Neuronal stem cell (in vitro differentiated cells): Measurements from ENCODE around the gene FAM163B.
A peak's percentile ranks its signal among the peaks of the same experiment; 100 is the strongest.

ENCODE experiments used
- DNase-seq: peaks from one replicate; pipeline ENCODE4 v3.0.0-alpha.2; 2013; ENCODE audit warnings: low spot score
- H2AFZ ChIP-seq: one replicate; pipeline ENCODE4 v1.6.1; 2013; ENCODE audit warnings: mild to moderate bottlenecking, low read length, inconsistent platforms
- H2AK5ac ChIP-seq: 2 replicates; pipeline ENCODE4 v1.6.1; 2013; ENCODE audit warnings: low read depth, mild to moderate bottlenecking, inconsistent platforms, low read length, moderate library complexity, mixed read lengths
- H2BK120ac ChIP-seq: 2 replicates; pipeline ENCODE4 v1.6.1; 2013; ENCODE audit warnings: low read depth, mild to moderate bottlenecking, inconsistent platforms, low read length, moderate library complexity, mixed read lengths
- H2BK12ac ChIP-seq: one replicate; pipeline ENCODE4 v1.6.1; 2013; ENCODE audit warnings: low read length, inconsistent platforms
- H2BK15ac ChIP-seq: 2 replicates; pipeline ENCODE4 v1.6.1; 2013; ENCODE audit warnings: mild to moderate bottlenecking, low read length, inconsistent platforms, mixed read lengths
- H2BK5ac ChIP-seq: one replicate; pipeline ENCODE4 v1.6.1; 2013; ENCODE audit warnings: inconsistent platforms, mild to moderate bottlenecking, low read length, moderate library complexity
- H3K14ac ChIP-seq: one replicate; pipeline ENCODE4 v1.6.1; 2013; ENCODE audit warnings: low read length, inconsistent platforms
- H3K18ac ChIP-seq: 2 replicates; pipeline ENCODE4 v1.6.1; 2013; ENCODE audit warnings: low read length, inconsistent platforms
- H3K23ac ChIP-seq: 2 replicates; pipeline ENCODE4 v1.6.1; 2013; ENCODE audit warnings: low read depth, mild to moderate bottlenecking, mixed read lengths, low read length, inconsistent platforms; ENCODE audit not compliant: poor library complexity
- H3K27ac ChIP-seq: replicated peaks from 3 replicates; pipeline ENCODE4 v1.5.1; 2013; ENCODE audit warnings: low read length, inconsistent platforms
- H3K27me3 ChIP-seq, 3 experiments: 2 replicates each; pipeline ENCODE4 v1.6.1; 2013; ENCODE audit warnings: low read length in 3 of 3, mild to moderate bottlenecking in 2 of 3, inconsistent platforms in 1 of 3, low read depth in 1 of 3, mixed read lengths in 1 of 3, moderate library complexity in 1 of 3; ENCODE audit not compliant: control insufficient read depth in 3 of 3, insufficient read depth in 3 of 3
- H3K36me3 ChIP-seq, 2 donors: replicated peaks in 1 of 2; 2 replicates each; pipeline ENCODE4 v1.6.1; 2013; ENCODE audit warnings: low read length in 2 of 2; ENCODE audit not compliant: control insufficient read depth in 2 of 2, insufficient read depth in 2 of 2
- H3K4ac ChIP-seq: 2 replicates; pipeline ENCODE4 v1.6.1; 2013; ENCODE audit warnings: inconsistent platforms, mild to moderate bottlenecking, low read length, moderate library complexity
- H3K4me1 ChIP-seq, 2 donors: 1 replicate in 1 of 2; 2 replicates in 1 of 2; pipeline ENCODE4 v1.6.1; 2013; ENCODE audit warnings: low read length in 2 of 2, low read depth in 1 of 2; ENCODE audit not compliant: control insufficient read depth in 2 of 2, insufficient read depth in 1 of 2
- H3K4me2 ChIP-seq: one replicate; pipeline ENCODE4 v1.6.1; 2013; ENCODE audit warnings: mild to moderate bottlenecking, low read length, inconsistent platforms; ENCODE audit not compliant: insufficient read depth, poor library complexity, severe bottlenecking
- H3K4me3 ChIP-seq, 2 donors: 2 replicates each; pipeline ENCODE4 v1.5.1; 2013; ENCODE audit warnings: low read length in 2 of 2, mild to moderate bottlenecking in 2 of 2, inconsistent platforms in 1 of 2, moderate library complexity in 1 of 2
- H3K79me1 ChIP-seq: one replicate; pipeline ENCODE4 v1.6.1; 2013; ENCODE audit warnings: low read depth, mild to moderate bottlenecking, inconsistent platforms, low read length, moderate library complexity
- H3K9ac ChIP-seq: one replicate; pipeline ENCODE4 v1.6.1; 2013; ENCODE audit warnings: mild to moderate bottlenecking, low read depth, low read length, inconsistent platforms; ENCODE audit not compliant: poor library complexity
- H3K9me3 ChIP-seq, 2 donors: replicated peaks in 1 of 2; 2 replicates each; pipeline versions ENCODE3 to v1.6.1; 2013; ENCODE audit warnings: low read length in 2 of 2, mild to moderate bottlenecking in 2 of 2, inconsistent platforms in 1 of 2, low read depth in 1 of 2, mixed read lengths in 1 of 2, moderate library complexity in 1 of 2; ENCODE audit not compliant: control insufficient read depth in 2 of 2, insufficient read depth in 1 of 2
- H4K8ac ChIP-seq: one replicate; pipeline ENCODE4 v1.6.1; 2013; ENCODE audit warnings: low read depth, mild to moderate bottlenecking, inconsistent platforms, low read length, moderate library complexity
- H4K91ac ChIP-seq: one replicate; pipeline ENCODE4 v1.6.1; 2013; ENCODE audit warnings: low read length, low read depth, mild to moderate bottlenecking, inconsistent platforms; ENCODE audit not compliant: poor library complexity
- WGBS, 2 donors: extraction: QIAGEN DNeasy Blood & Tissue Kit; methylation state at CpG; one replicate each; pipeline ENCODE4 v1.1.7; 2013; ENCODE audit warnings: missing lambda C conversion rate in 2 of 2, mixed read lengths in 1 of 2; ENCODE audit not compliant: insufficient read length in 2 of 2, insufficient replicate concordance in 1 of 2; ENCODE audit errors: extremely low coverage in 2 of 2; 5-methylcytosine and 5-hydroxymethylcytosine counted together

The FAM163B gene

DNA sequence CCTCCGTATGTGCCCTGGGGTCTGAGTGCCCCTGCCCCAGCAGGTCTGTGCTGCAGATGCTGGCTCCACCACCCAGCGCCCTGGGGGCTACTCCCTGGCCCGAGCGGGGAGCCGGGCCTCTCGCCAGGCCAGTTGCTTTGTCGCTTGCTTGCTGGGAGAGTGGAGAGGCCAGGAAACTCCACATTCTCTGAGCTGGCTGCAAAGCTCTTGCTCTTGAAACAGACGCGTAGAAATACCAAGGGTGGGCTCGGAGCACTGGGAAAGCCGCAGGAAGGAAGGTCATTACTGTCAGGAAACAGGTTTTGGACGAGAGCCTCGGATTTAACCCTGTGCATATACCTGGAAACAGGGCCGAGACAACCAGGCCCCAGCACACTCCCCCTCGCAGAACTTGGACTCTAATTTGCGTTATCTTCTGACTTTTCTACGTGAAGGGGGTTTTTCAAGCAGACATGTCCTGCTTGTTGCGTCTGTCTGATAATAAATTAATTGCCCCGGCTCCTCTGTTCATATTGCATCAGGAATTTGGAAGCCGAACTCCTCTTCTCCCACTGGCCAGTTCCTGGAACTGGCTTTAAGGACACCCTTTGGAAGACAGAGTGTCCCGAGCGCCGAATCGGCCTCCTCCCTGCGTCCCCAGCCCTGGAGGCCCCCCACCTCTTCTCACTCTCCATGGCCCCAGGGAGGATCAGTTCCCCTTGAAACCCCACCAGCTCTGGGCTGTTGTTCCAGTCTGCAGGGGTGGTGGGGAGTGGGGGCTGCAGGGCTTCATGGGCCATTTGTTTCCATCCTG is 63.5 kb downstream of the FAM163B start:
- no peak overlapping the region for H3K23ac ChIP-seq
- peaks cover 4% of the 10 kb centered on the region for H3K79me1 ChIP-seq
- H2AK5ac ChIP-seq, result peak overlapping the region; percentile 20
- no peak overlapping the region for H4K91ac ChIP-seq
- no peak overlapping the region for H3K27ac ChIP-seq
- no peaks in the 10 kb centered on the region for H3K36me3 ChIP-seq
- H2BK5ac ChIP-seq, result no peak overlapping the region
- no peaks in the 10 kb centered on the region for H3K9me3 ChIP-seq
- no peak overlapping the region for H2AFZ ChIP-seq
- H3K4ac ChIP-seq, result no peak overlapping the region
- H3K4me3 ChIP-seq, result no peak overlapping the region
- H2BK120ac ChIP-seq, result no peak overlapping the region
- no peak overlapping the region for H2BK15ac ChIP-seq
- H3K9ac ChIP-seq, result no peak overlapping the region
- H3K18ac ChIP-seq, result no peak overlapping the region
- no peak overlapping the region for H3K4me2 ChIP-seq
- no peak overlapping the region for H4K8ac ChIP-seq
- H2BK12ac ChIP-seq, result no peak overlapping the region
- H3K27me3 ChIP-seq, result peaks cover 0 to 41% (median 0%) of the 10 kb centered on the region in 3 experiments
- H3K4me1 ChIP-seq, result peaks cover 0 to 3% of the 10 kb centered on the region in 2 donors
- no peak for DNase-seq
- no CpG with 5 or more reads among the region's 25 CpGs for WGBS, 2 donors
- peak overlapping the region; percentile 44 for H3K14ac ChIP-seq

DNA sequence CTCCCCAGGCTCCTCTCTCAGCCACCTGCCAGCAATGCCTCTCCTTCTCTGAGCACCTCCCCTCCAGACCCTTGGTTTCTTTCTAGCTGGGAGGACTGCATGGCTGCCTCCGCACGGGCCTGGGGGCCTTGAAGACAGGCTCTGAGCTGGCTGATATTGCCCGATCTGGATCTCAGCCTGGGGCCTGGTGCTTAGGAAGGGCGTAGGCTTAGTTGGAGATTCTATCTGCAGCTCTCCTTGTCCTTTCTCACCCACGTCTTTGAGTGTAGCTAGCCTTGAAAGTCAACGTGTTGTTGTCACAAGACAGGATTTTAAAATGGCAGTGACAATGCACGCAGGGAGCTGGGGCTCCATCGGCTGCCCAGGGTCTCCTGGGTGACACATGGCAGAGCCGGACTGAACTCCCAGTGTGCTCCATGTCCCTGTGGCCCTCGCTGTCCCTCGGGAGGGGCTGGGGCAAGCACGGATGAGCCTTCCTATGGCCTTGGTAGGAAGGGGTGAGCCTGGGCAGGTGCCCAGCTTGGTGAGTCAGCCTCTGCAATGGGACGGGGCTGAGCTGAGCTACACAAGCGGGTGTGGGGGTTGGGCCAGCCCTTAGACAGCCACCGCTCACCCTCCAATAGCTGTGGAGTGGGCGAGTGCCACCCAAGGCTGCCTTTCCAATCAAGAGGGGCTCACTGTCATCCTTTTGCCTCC is 65.3 kb downstream of the FAM163B start:
- peaks cover 4% of the 10 kb centered on the region for H3K79me1 ChIP-seq
- H4K91ac ChIP-seq, result peak overlapping the region; percentile 24
- H2AFZ ChIP-seq, result no peak overlapping the region
- H3K23ac ChIP-seq, result no peak overlapping the region
- H3K9me3 ChIP-seq, result no peaks in the 10 kb centered on the region
- H2BK12ac ChIP-seq, result no peak overlapping the region
- H3K27me3 ChIP-seq, result peaks cover 0 to 44% (median 11%) of the 10 kb centered on the region in 3 experiments
- H3K4me2 ChIP-seq, result no peak overlapping the region
- peak overlapping the region; percentile 74 for H2BK120ac ChIP-seq
- H4K8ac ChIP-seq, result no peak overlapping the region
- no peak overlapping the region for H3K9ac ChIP-seq
- H3K14ac ChIP-seq, result peak overlapping the region; percentile 31
- H3K18ac ChIP-seq, result no peak overlapping the region
- H2BK15ac ChIP-seq, result peak overlapping the region; percentile 71
- no peak overlapping the region for H3K27ac ChIP-seq
- peaks cover 0 to 16% of the 10 kb centered on the region in 2 donors for H3K4me1 ChIP-seq
- no peaks in the 10 kb centered on the region for H3K36me3 ChIP-seq
- H2BK5ac ChIP-seq, result no peak overlapping the region
- no peak overlapping the region for H3K4me3 ChIP-seq
- no CpG with 5 or more reads among the region's 16 CpGs for WGBS, 2 donors
- no peak overlapping the region for H3K4ac ChIP-seq
- H2AK5ac ChIP-seq, result peak overlapping the region; percentile 74
- DNase-seq, result no peak

GRCh38 chr9:133542002-133542401 is 67.2 kb downstream of the FAM163B start:
- H3K23ac ChIP-seq, result no peak overlapping the region
- no peak overlapping the region for H3K27ac ChIP-seq
- H3K14ac ChIP-seq, result no peak overlapping the region
- DNase-seq, result no peak
- H2BK5ac ChIP-seq, result no peak overlapping the region
- H4K91ac ChIP-seq, result no peak overlapping the region
- H3K4me3 ChIP-seq, result no peak overlapping the region
- no peaks in the 10 kb centered on the region for H3K36me3 ChIP-seq
- H3K9me3 ChIP-seq, result no peaks in the 10 kb centered on the region
- H3K4me2 ChIP-seq, result no peak overlapping the region
- no peak overlapping the region for H3K4ac ChIP-seq
- H3K79me1 ChIP-seq, result peaks cover 2% of the 10 kb centered on the region
- H3K18ac ChIP-seq, result no peak overlapping the region
- no peak overlapping the region for H2AFZ ChIP-seq
- no peak overlapping the region for H2BK15ac ChIP-seq
- no peak overlapping the region for H4K8ac ChIP-seq
- H2BK12ac ChIP-seq, result no peak overlapping the region
- H2BK120ac ChIP-seq, result no peak overlapping the region
- WGBS, 2 donors, result no CpG with 5 or more reads among the region's 13 CpGs
- H3K27me3 ChIP-seq, result peaks cover 0 to 50% (median 11%) of the 10 kb centered on the region in 3 experiments
- H3K9ac ChIP-seq, result peak overlapping the region; percentile 39
- peaks cover 0 to 16% of the 10 kb centered on the region in 2 donors for H3K4me1 ChIP-seq
- H2AK5ac ChIP-seq, result no peak overlapping the region

GRCh38 chr9:133540698-133541025 is 68.5 kb downstream of the FAM163B start:
- Histone ChIP-seq H3K4ac (no peak overlapping the region), H3K4me2 (no peak overlapping the region), H3K4me1 (peaks cover 0 to 17% of the 10 kb centered on the region in 2 donors), H3K4me3 (peak overlapping the region in 1 of 2 donors; percentile 10), H3K27ac (no peak overlapping the region), H2AFZ (no peak overlapping the region), H2BK12ac (peak overlapping the region; percentile 4), H3K9ac (peak overlapping the region; percentile 56), H3K27me3 (peaks cover 0 to 58% (median 13%) of the 10 kb centered on the region in 3 experiments), H3K14ac (peak overlapping the region; percentile 57), H3K79me1 (no peaks in the 10 kb centered on the region), H4K8ac (peak overlapping the region; percentile 77), H2BK5ac (no peak overlapping the region), H3K9me3 (no peaks in the 10 kb centered on the region), H3K18ac (peak overlapping the region; percentile 87), H3K36me3 (no peaks in the 10 kb centered on the region), H2BK15ac (peak overlapping the region; percentile 51), H4K91ac (peak overlapping the region; percentile 38), H3K23ac (peak overlapping the region; percentile 80), H2BK120ac (no peak overlapping the region), H2AK5ac (no peak overlapping the region)
- DNase-seq, result no peak
- WGBS, 2 donors, result no CpG with 5 or more reads among the region's 18 CpGs
